ENCODE results near the gene BLOC1S5.
"Not testable (repeated sequence)": the region's sequence is repeated elsewhere in the genome, so short reads cannot be mapped to it uniquely, and the experiment has no call there.

The BLOC1S5 gene

GRCh38 chr6:8080362-8081151 lies 16.4 kb upstream of the BLOC1S5 start:
- DNase-seq (ENCODE audit: low spot score): no peak

GRCh38 chr6:8079126-8079525 lies 14.9 kb upstream of the BLOC1S5 start:
- no peak for DNase-seq (ENCODE audit: low spot score)

- no peak for DNase-seq (ENCODE audit: low spot score)
These were observed 13.8 kb upstream of the BLOC1S5 start for GRCh38 chr6:8077991-8078390.

- DNase-seq (ENCODE audit: low spot score): no peak
These were observed 11.5 kb upstream of the BLOC1S5 start for GRCh38 chr6:8075704-8076103.

- DNase-seq (ENCODE audit: low spot score): no peak
These were observed 11.0 kb upstream of the BLOC1S5 start for GRCh38 chr6:8075185-8075584.

GRCh38 chr6:8074213-8074612 lies 10.0 kb upstream of the BLOC1S5 start:
- DNase-seq (ENCODE audit: low spot score): no peak

- no peak for DNase-seq (ENCODE audit: low spot score)
These were observed 9.6 kb upstream of the BLOC1S5 start for GRCh38 chr6:8073758-8074157.

GRCh38 chr6:8070718-8071117 lies 6.5 kb upstream of the BLOC1S5 start:
- DNase-seq (ENCODE audit: low spot score): no peak

- no peak for DNase-seq (ENCODE audit: low spot score)
These were observed 5.6 kb upstream of the BLOC1S5 start for GRCh38 chr6:8069631-8070284.

- DNase-seq (ENCODE audit: low spot score): no peak
These were observed 5.0 kb upstream of the BLOC1S5 start for GRCh38 chr6:8069151-8069550.

- DNase-seq (ENCODE audit: low spot score): peak; percentile 27
These were observed 1.9 kb upstream of the BLOC1S5 start for GRCh38 chr6:8066108-8066507.

- no peak for DNase-seq (ENCODE audit: low spot score)
These were observed 1.3 kb upstream of the BLOC1S5 start for GRCh38 chr6:8065519-8065911.

- no peak for DNase-seq (ENCODE audit: low spot score)
These were observed 689 bp upstream of the BLOC1S5 start for GRCh38 chr6:8064638-8065518.

- DNase-seq (ENCODE audit: low spot score): no peak
These were observed 2.5 kb downstream of the BLOC1S5 start for GRCh38 chr6:8061736-8062135.

- DNase-seq (ENCODE audit: low spot score): no peak
These were observed 3.8 kb downstream of the BLOC1S5 start for GRCh38 chr6:8060346-8060745.

- DNase-seq (ENCODE audit: low spot score): peak; percentile 62
These were observed 5.1 kb downstream of the BLOC1S5 start for GRCh38 chr6:8059129-8059528.

- no peak for DNase-seq (ENCODE audit: low spot score)
These were observed 6.4 kb downstream of the BLOC1S5 start for GRCh38 chr6:8057793-8058192.

- DNase-seq (ENCODE audit: low spot score): no peak
These were observed 6.9 kb downstream of the BLOC1S5 start for GRCh38 chr6:8057263-8057662.

- no peak for DNase-seq (ENCODE audit: low spot score)
These were observed 9.9 kb downstream of the BLOC1S5 start for GRCh38 chr6:8054276-8054675.

GRCh38 chr6:8047541-8048292 lies 16.5 kb downstream of the BLOC1S5 start:
- DNase-seq (ENCODE audit: low spot score): no peak

GRCh38 chr6:8045769-8046168 lies 18.4 kb downstream of the BLOC1S5 start:
- not testable (repeated sequence) for DNase-seq (ENCODE audit: low spot score)

GRCh38 chr6:8043221-8043620 lies 21.0 kb downstream of the BLOC1S5 start:
- no peak for DNase-seq (ENCODE audit: low spot score)

All from RKO (cell line).